Mesendoderm (in vitro differentiated cells): ENCODE measurements around the gene PCDH17.

ENCODE experiments used
- DNase-seq: peaks from one replicate; pipeline ENCODE4 v3.0.0; 2013
- H2AK5ac ChIP-seq: 2 replicates; pipeline ENCODE4 v1.6.1; 2013; ENCODE audit warnings: low read length, inconsistent platforms
- H2BK120ac ChIP-seq: 2 replicates; pipeline ENCODE4 v1.6.1; 2013; ENCODE audit warnings: low read depth, mild to moderate bottlenecking, low read length, moderate library complexity, mixed read lengths
- H2BK15ac ChIP-seq: replicated peaks from 2 replicates; pipeline ENCODE4 v1.6.1; 2013; ENCODE audit warnings: low read depth, mild to moderate bottlenecking, moderate library complexity
- H2BK5ac ChIP-seq: 2 replicates; pipeline ENCODE4 v1.6.1; 2013; ENCODE audit warnings: low read length, inconsistent platforms
- H3K18ac ChIP-seq: 2 replicates; pipeline ENCODE4 v1.6.1; 2013; ENCODE audit warnings: mild to moderate bottlenecking, low read length, mixed read lengths
- H3K23ac ChIP-seq: one replicate; pipeline ENCODE4 v1.6.1; 2013; ENCODE audit warnings: low read length
- H3K27ac ChIP-seq: 2 replicates; pipeline ENCODE4 v1.5.1; 2013; ENCODE audit warnings: low read depth, mild to moderate bottlenecking, inconsistent platforms, low read length, moderate library complexity
- H3K27me3 ChIP-seq: 2 replicates; pipeline ENCODE4 v1.6.1; 2013; ENCODE audit warnings: low read length, control low read depth, mild to moderate bottlenecking, inconsistent platforms; ENCODE audit not compliant: insufficient read depth, poor library complexity
- H3K36me3 ChIP-seq: 2 replicates; pipeline ENCODE4 v1.6.1; 2013; ENCODE audit warnings: low read length, inconsistent platforms; ENCODE audit not compliant: control insufficient read depth, insufficient read depth
- H3K4ac ChIP-seq: one replicate; pipeline ENCODE4 v1.6.1; 2013; ENCODE audit warnings: low read depth, mild to moderate bottlenecking, low read length, moderate library complexity
- H3K4me1 ChIP-seq: 2 replicates; pipeline ENCODE4 v1.6.1; 2013; ENCODE audit warnings: low read depth, low read length, inconsistent platforms; ENCODE audit not compliant: control insufficient read depth
- H3K4me2 ChIP-seq: 2 replicates; pipeline ENCODE4 v1.6.1; 2013; ENCODE audit warnings: low read length
- H3K4me3 ChIP-seq: 2 replicates; pipeline ENCODE4 v1.5.1; 2013; ENCODE audit warnings: mild to moderate bottlenecking, low read length
- H3K56ac ChIP-seq: one replicate; pipeline ENCODE4 v1.6.1; 2013; ENCODE audit warnings: low read length
- H3K79me1 ChIP-seq: 2 replicates; pipeline ENCODE4 v1.6.1; 2013; ENCODE audit warnings: low read length, inconsistent platforms
- H3K79me2 ChIP-seq: 2 replicates; pipeline ENCODE4 v1.6.1; 2013; ENCODE audit warnings: mild to moderate bottlenecking, low read length; ENCODE audit not compliant: control insufficient read depth, insufficient read depth
- H3K9ac ChIP-seq: 2 replicates; pipeline ENCODE4 v1.6.1; 2013; ENCODE audit warnings: low read length, inconsistent platforms
- H4K5ac ChIP-seq: one replicate; pipeline ENCODE4 v1.6.1; 2013; ENCODE audit warnings: low read length
- H4K8ac ChIP-seq: one replicate; pipeline ENCODE4 v1.6.1; 2013; ENCODE audit warnings: low read depth, mild to moderate bottlenecking, control low read depth, low read length, moderate library complexity
- WGBS: extraction: QIAGEN DNeasy Blood & Tissue Kit; methylation state at CpG from one replicate; pipeline ENCODE4 v1.1.7; 2013; ENCODE audit warnings: low lambda C conversion rate, missing lambda C conversion rate; ENCODE audit not compliant: insufficient coverage; ENCODE audit errors: extremely low coverage; 5-methylcytosine and 5-hydroxymethylcytosine counted together

PCDH17 gene

DNA sequence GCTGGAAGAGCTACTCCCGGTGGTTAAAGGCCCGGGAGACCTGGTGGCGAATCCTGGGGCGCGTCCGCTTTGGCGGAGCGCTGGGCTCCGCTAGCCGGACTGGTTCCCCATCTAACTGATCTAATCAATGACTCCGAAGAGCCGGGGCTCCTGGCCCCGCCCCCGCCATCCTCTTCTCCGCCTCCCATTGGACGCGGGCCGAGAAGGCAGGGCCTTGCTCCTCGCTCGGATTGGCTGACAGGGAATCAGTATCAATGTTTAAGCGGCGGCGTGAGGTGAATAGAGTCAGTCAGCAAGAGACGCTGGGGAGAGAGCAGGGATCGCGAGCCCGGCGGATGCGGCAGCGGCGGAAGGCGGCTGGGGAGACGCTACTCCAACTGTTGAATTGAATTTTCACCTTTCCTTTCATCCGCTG lies 1.7 kb upstream of the PCDH17 start:
- Histone ChIP-seq H3K36me3 (no peaks in the 10 kb centered on the region), H3K79me1 (no peaks in the 10 kb centered on the region), H3K4me2 (peak overlapping the region; percentile 96), H2BK120ac (no peak overlapping the region), H3K27me3 (peaks cover 1% of the 10 kb centered on the region), H4K8ac (no peak overlapping the region), H2AK5ac (no peak overlapping the region), H3K4me3 (peak overlapping the region; percentile 47), H2BK15ac (no peak overlapping the region), H3K56ac (peak overlapping the region; percentile 87), H3K9ac (peak overlapping the region; percentile 76), H3K79me2 (no peaks in the 10 kb centered on the region), H3K18ac (no peak overlapping the region), H3K4ac (no peak overlapping the region), H4K5ac (no peak overlapping the region), H3K4me1 (peaks cover 2% of the 10 kb centered on the region), H3K27ac (no peak overlapping the region), H2BK5ac (no peak overlapping the region), H3K23ac (peak overlapping the region; percentile 15)
- WGBS = no CpG with 5 or more reads among the region's 34 CpGs
- DNase-seq = peak; percentile 98

DNA sequence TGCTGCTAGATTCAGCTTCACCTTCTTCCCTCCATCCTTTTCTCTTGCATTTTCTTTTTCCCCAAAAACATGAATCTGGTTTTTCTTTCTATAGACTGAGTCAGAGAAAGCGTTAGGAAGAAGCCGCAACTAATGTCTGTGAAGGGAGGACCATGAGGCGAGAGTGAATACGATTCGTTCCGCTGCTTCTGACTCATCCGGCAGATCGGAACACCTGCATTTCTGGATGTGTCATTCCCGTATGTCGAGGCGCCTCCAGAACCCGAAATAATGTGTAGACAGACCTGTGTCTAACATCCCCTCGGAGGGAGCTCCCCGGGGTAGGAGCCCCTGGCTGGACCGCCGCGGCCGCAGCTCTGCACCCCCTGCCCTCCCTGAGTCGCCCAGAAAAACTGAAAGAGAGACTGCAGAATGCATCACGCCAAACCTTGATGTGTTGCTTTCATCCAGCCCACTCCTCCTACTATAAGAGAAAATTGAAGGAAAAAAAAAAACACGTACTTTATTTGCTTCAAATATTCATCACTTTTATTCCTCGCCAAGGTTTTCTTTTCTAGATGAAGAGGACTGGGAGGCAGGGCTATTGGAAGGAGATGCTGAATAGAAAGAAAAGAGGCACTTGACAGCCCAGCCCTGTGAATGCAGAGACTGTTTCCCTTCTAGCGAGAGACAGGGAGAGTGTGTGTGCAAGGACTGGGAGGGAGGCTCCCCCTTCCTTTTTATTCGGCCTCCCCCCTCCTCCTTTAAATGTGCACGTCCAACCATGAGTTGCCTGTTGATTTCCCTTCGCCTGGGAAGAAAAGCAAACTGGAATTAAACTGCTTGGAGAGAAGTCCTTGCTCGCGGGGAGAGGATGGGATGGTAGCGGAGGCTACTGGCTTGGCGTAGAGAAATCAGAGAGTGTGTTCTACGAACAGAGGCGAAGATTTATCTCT lies 616 bp upstream of the PCDH17 start:
- Histone ChIP-seq H3K27ac (no peak overlapping the region), H3K4ac (no peak overlapping the region), H3K4me3 (peak overlapping the region; percentile 67), H2BK5ac (no peak overlapping the region), H3K79me1 (no peaks in the 10 kb centered on the region), H3K23ac (no peak overlapping the region), H3K56ac (peak overlapping the region; percentile 66), H3K27me3 (peaks cover 1% of the 10 kb centered on the region), H3K4me2 (peak overlapping the region; percentile 81), H4K5ac (no peak overlapping the region), H4K8ac (no peak overlapping the region), H3K18ac (no peak overlapping the region), H2BK15ac (no peak overlapping the region), H3K9ac (peak overlapping the region; percentile 59), H2BK120ac (no peak overlapping the region), H3K4me1 (peaks cover 2% of the 10 kb centered on the region), H3K79me2 (no peaks in the 10 kb centered on the region), H3K36me3 (no peaks in the 10 kb centered on the region), H2AK5ac (no peak overlapping the region)
- DNase-seq = peak; percentile 30
- WGBS = no CpG with 5 or more reads among the region's 32 CpGs

DNA sequence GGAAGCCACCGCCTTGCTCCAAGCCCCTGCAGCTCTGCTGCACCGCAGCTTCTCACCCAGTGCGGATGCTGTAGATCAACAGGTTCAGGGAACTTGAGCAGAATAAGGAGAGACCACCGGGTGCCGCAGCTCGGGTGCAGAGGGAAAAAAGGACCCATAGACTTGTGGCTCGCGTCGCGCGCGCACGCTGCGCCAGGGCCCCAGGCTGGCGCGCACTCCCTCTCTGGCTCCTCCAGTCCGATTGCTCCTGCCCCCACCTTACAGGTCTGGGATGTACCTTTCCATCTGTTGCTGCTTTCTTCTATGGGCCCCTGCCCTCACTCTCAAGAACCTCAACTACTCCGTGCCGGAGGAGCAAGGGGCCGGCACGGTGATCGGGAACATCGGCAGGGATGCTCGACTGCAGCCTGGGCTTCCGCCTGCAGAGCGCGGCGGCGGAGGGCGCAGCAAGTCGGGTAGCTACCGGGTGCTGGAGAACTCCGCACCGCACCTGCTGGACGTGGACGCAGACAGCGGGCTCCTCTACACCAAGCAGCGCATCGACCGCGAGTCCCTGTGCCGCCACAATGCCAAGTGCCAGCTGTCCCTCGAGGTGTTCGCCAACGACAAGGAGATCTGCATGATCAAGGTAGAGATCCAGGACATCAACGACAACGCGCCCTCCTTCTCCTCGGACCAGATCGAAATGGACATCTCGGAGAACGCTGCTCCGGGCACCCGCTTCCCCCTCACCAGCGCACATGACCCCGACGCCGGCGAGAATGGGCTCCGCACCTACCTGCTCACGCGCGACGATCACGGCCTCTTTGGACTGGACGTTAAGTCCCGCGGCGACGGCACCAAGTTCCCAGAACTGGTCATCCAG lies 964 bp downstream of the PCDH17 start:
- peak overlapping the region; percentile 75 for H3K56ac ChIP-seq
- DNase-seq = peak; percentile 72

DNA sequence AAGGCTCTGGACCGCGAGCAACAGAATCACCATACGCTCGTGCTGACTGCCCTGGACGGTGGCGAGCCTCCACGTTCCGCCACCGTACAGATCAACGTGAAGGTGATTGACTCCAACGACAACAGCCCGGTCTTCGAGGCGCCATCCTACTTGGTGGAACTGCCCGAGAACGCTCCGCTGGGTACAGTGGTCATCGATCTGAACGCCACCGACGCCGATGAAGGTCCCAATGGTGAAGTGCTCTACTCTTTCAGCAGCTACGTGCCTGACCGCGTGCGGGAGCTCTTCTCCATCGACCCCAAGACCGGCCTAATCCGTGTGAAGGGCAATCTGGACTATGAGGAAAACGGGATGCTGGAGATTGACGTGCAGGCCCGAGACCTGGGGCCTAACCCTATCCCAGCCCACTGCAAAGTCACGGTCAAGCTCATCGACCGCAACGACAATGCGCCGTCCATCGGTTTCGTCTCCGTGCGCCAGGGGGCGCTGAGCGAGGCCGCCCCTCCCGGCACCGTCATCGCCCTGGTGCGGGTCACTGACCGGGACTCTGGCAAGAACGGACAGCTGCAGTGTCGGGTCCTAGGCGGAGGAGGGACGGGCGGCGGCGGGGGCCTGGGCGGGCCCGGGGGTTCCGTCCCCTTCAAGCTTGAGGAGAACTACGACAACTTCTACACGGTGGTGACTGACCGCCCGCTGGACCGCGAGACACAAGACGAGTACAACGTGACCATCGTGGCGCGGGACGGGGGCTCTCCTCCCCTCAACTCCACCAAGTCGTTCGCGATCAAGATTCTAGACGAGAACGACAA lies 1.8 kb downstream of the PCDH17 start:
- WGBS = no CpG with 5 or more reads among the region's 77 CpGs

More for the DNA sequence above, 964 bp downstream of the PCDH17 start:
- Histone ChIP-seq H4K8ac (no peak overlapping the region), H3K23ac (no peak overlapping the region), H3K18ac (no peak overlapping the region), H4K5ac (no peak overlapping the region), H3K27ac (no peak overlapping the region), H2BK120ac (no peak overlapping the region), H3K79me2 (no peaks in the 10 kb centered on the region), H3K79me1 (no peaks in the 10 kb centered on the region), H2AK5ac (no peak overlapping the region), H3K9ac (peak overlapping the region; percentile 21), H3K36me3 (no peaks in the 10 kb centered on the region), H3K4me2 (peak overlapping the region; percentile 81), H3K4me3 (peak overlapping the region; percentile 48), H3K27me3 (peaks cover 1% of the 10 kb centered on the region), H2BK5ac (no peak overlapping the region), H3K4me1 (peaks cover 2% of the 10 kb centered on the region), H3K4ac (no peak overlapping the region), H2BK15ac (no peak overlapping the region)
- WGBS = no CpG with 5 or more reads among the region's 70 CpGs

More for the DNA sequence above, 1.8 kb downstream of the PCDH17 start:
- no peak overlapping the region for H2BK120ac ChIP-seq
- H3K9ac ChIP-seq = peak overlapping the region; percentile 12
- H4K5ac ChIP-seq = no peak overlapping the region
- no peak overlapping the region for H3K27ac ChIP-seq
- no peaks in the 10 kb centered on the region for H3K27me3 ChIP-seq
- DNase-seq = peak; percentile 80
- H4K8ac ChIP-seq = no peak overlapping the region
- H3K4me1 ChIP-seq = peaks cover 2% of the 10 kb centered on the region
- peak overlapping the region; percentile 81 for H3K4me2 ChIP-seq
- no peaks in the 10 kb centered on the region for H3K79me1 ChIP-seq
- no peak overlapping the region for H2BK5ac ChIP-seq
- no peaks in the 10 kb centered on the region for H3K36me3 ChIP-seq
- H2BK15ac ChIP-seq = no peak overlapping the region
- H3K79me2 ChIP-seq = no peaks in the 10 kb centered on the region
- H2AK5ac ChIP-seq = no peak overlapping the region
- no peak overlapping the region for H3K23ac ChIP-seq
- peak overlapping the region; percentile 59 for H3K56ac ChIP-seq
- no peak overlapping the region for H3K18ac ChIP-seq
- no peak overlapping the region for H3K4me3 ChIP-seq
- H3K4ac ChIP-seq = no peak overlapping the region
